Measurements from ENCODE around the gene SLC25A48. TPM values are rescaled to one million over a fixed set of nuclear protein-coding genes. Genes with fewer than 3 reads are reported as not detected.

Gene SLC25A48
- total and polyA plus RNA-seq, 9 donors, result 1.4 TPM; not detected in 8

GRCh38 chr5:135876146-135876545, 41.7 kb downstream of the SLC25A48 start:
- no peaks in the 10 kb centered on the region for H3K9me3 ChIP-seq
- H3K4me1 ChIP-seq (ENCODE audit: insufficient read depth), result peaks cover 2% of the 10 kb centered on the region
- no peak for DNase-seq
- no peaks in the 10 kb centered on the region for H3K36me3 ChIP-seq
- TF ChIP-seq EP300 (IDR thresholded peaks at IDR 0.05) (no peak), CTCF (IDR thresholded peaks at IDR 0.05) (no peak)
- WGBS, 3 donors, result 50 to 63% (median 52%) methylated on average over 5 of the region's 5 CpGs
- H3K4me3 ChIP-seq, result no peak overlapping the region
- intact Hi-C loops (cut with DNase I), result no loop called here
- H3K27me3 ChIP-seq, result no peaks in the 10 kb centered on the region
- no peak overlapping the region for H3K27ac ChIP-seq

GRCh38 chr5:135877570-135878155, 43.2 kb downstream of the SLC25A48 start:
- Histone ChIP-seq H3K27ac (no peak overlapping the region), H3K4me1 (ENCODE audit: insufficient read depth) (peaks cover 6% of the 10 kb centered on the region), H3K9me3 (no peaks in the 10 kb centered on the region), H3K4me3 (no peak overlapping the region), H3K27me3 (no peaks in the 10 kb centered on the region), H3K36me3 (no peaks in the 10 kb centered on the region)
- TF ChIP-seq POLR2A (IDR thresholded peaks at IDR 0.05) (no peak), CTCF (IDR thresholded peaks at IDR 0.05) (no peak), EP300 (IDR thresholded peaks at IDR 0.05) (no peak)
- intact Hi-C loops (cut with DNase I), result no loop called here
- WGBS, 3 donors, result 64 to 69% (median 66%) methylated on average over 6 of the region's 6 CpGs
- no peak for DNase-seq

- DNase-seq, result no peak
- intact Hi-C loops (cut with DNase I), result no loop called here
- Histone ChIP-seq H3K4me1 (ENCODE audit: insufficient read depth) (peaks cover 6% of the 10 kb centered on the region), H3K9me3 (no peaks in the 10 kb centered on the region), H3K4me3 (no peak overlapping the region), H3K27ac (no peak overlapping the region), H3K27me3 (no peaks in the 10 kb centered on the region), H3K36me3 (no peaks in the 10 kb centered on the region)
- 63 to 83% (median 65%) methylated on average over 4 of the region's 4 CpGs for WGBS, 3 donors
- TF ChIP-seq EP300 (IDR thresholded peaks at IDR 0.05) (no peak), POLR2A (IDR thresholded peaks at IDR 0.05) (no peak), CTCF (IDR thresholded peaks at IDR 0.05) (no peak)
Measured at GRCh38 chr5:135878156-135878620, 43.7 kb downstream of the SLC25A48 start.

GRCh38 chr5:135879591-135879990, 45.1 kb downstream of the SLC25A48 start:
- Histone ChIP-seq H3K4me1 (ENCODE audit: insufficient read depth) (peaks cover 6% of the 10 kb centered on the region), H3K9me3 (no peaks in the 10 kb centered on the region), H3K27ac (no peak overlapping the region), H3K4me3 (no peak overlapping the region), H3K27me3 (no peaks in the 10 kb centered on the region), H3K36me3 (no peaks in the 10 kb centered on the region)
- DNase-seq, result no peak
- TF ChIP-seq CTCF (IDR thresholded peaks at IDR 0.05) (no peak), POLR2A (IDR thresholded peaks at IDR 0.05) (no peak), EP300 (IDR thresholded peaks at IDR 0.05) (no peak)
- 93 to 98% (median 95%) methylated on average over 3 of the region's 3 CpGs for WGBS, 3 donors
- intact Hi-C loops (cut with DNase I), result no loop called here

Data from ovary (tissue), 9 donors.